PFSK-1 (cell line): ENCODE results near the gene RCCD1.

Experiments used
- FOXP2 ChIP-seq: optimal IDR thresholded peaks from 2 replicates; pipeline ENCODE3; 2011; ENCODE audit warnings: borderline replicate concordance, control low read depth, inconsistent platforms; ENCODE audit not compliant: insufficient read depth; ENCODE audit errors: extremely low read length, extremely low read depth
- POLR2AphosphoS5 ChIP-seq: IDR thresholded peaks from 2 replicates; pipeline ENCODE4 v1.6.1; 2012; ENCODE audit warnings: low read depth, mild to moderate bottlenecking, control low read depth, low read length, moderate library complexity
- SIN3A ChIP-seq: IDR thresholded peaks from 2 replicates; pipeline ENCODE4 v1.6.1; 2012; ENCODE audit warnings: mild to moderate bottlenecking, low read length, moderate library complexity, borderline replicate concordance; ENCODE audit not compliant: insufficient read depth
- TF ChIP-seq, protein P1 (sequence below), 2 experiments: IDR thresholded peaks; 2 replicates each; pipeline versions ENCODE4 v1.6.1 to v1.8.0; 2011 to 2012; ENCODE audit warnings: low read depth in 2 of 2, low read length in 2 of 2, control low read depth in 1 of 2, inconsistent platforms in 1 of 2, mild to moderate bottlenecking in 1 of 2, moderate library complexity in 1 of 2; ENCODE audit not compliant: insufficient read depth in 1 of 2

- TF ChIP-seq POLR2AphosphoS5 (no peak), FOXP2 (no peak), SIN3A (no peak)
- TF ChIP-seq, protein P1, sequence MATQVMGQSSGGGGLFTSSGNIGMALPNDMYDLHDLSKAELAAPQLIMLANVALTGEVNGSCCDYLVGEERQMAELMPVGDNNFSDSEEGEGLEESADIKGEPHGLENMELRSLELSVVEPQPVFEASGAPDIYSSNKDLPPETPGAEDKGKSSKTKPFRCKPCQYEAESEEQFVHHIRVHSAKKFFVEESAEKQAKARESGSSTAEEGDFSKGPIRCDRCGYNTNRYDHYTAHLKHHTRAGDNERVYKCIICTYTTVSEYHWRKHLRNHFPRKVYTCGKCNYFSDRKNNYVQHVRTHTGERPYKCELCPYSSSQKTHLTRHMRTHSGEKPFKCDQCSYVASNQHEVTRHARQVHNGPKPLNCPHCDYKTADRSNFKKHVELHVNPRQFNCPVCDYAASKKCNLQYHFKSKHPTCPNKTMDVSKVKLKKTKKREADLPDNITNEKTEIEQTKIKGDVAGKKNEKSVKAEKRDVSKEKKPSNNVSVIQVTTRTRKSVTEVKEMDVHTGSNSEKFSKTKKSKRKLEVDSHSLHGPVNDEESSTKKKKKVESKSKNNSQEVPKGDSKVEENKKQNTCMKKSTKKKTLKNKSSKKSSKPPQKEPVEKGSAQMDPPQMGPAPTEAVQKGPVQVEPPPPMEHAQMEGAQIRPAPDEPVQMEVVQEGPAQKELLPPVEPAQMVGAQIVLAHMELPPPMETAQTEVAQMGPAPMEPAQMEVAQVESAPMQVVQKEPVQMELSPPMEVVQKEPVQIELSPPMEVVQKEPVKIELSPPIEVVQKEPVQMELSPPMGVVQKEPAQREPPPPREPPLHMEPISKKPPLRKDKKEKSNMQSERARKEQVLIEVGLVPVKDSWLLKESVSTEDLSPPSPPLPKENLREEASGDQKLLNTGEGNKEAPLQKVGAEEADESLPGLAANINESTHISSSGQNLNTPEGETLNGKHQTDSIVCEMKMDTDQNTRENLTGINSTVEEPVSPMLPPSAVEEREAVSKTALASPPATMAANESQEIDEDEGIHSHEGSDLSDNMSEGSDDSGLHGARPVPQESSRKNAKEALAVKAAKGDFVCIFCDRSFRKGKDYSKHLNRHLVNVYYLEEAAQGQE (IDR thresholded peaks at IDR 0.05; ENCODE audit: insufficient read depth in 1 of 2, low read depth in 2 of 2, low read length in 2 of 2): no peak
Measured at GRCh38 chr15:90939756-90940155, 14.9 kb upstream of the RCCD1 start.
